ENCODE data around the gene ABHD3. TPM values are rescaled to one million over a fixed set of nuclear protein-coding genes. Genes with fewer than 3 reads are reported as not detected.

Gene ABHD3
- 10 to 100 TPM; 10.2 to 26.0 TPM for total RNA-seq
- polyA plus RNA-seq (ENCODE audit: insufficient read length in 2 of 2), result 10 to 100 TPM; 23.8 to 24.7 TPM
- long read RNA-seq, donor 1, transcript ABHD3-201 (9 exons, 2,064 nt), result major isoform, 6 of 7 reads
- long read RNA-seq, donor 1, partial matches to known transcripts, result 0 of 7 reads
- long read RNA-seq, donor 1, other reads (novel, unspliced or antisense), result 0 of 7 reads
- long read RNA-seq, donor 2, partial matches to known transcripts, result 0 of 4 reads
- long read RNA-seq, donor 2, other reads (novel, unspliced or antisense), result 0 of 4 reads
- long read RNA-seq, donor 3, partial matches to known transcripts, result 0 of 4 reads
- long read RNA-seq, donor 3, other reads (novel, unspliced or antisense), result 0 of 4 reads
- long read RNA-seq, donor 4, partial matches to known transcripts, result 0 of 4 reads
- long read RNA-seq, donor 4, other reads (novel, unspliced or antisense), result 0 of 4 reads

GRCh38 chr18:21704603-21705364 is at the start of gene ABHD3:
Gene ABHD3 (minus strand): TSS chr18:21704774. CDS start chr18:21704665, 109 bp downstream.
- peaks cover 11% of the 10 kb centered on the region for H3K4me1 ChIP-seq (ENCODE audit: control insufficient read depth, insufficient read depth, low read length)
- peak within 1 kb of the TSS; percentile 59 for H3K4me3 ChIP-seq (ENCODE audit: low read depth, low read length)
- peak within 1 kb of the TSS; percentile 64 for H3K27ac ChIP-seq (ENCODE audit: low read depth, low read length)
- no peaks in the 10 kb centered on the region for H3K27me3 ChIP-seq (ENCODE audit: control insufficient read depth, insufficient read depth, low read length)
- H3K9me3 ChIP-seq (ENCODE audit: control insufficient read depth, insufficient read depth, low read length), result no peaks in the 10 kb centered on the region
- WGBS (ENCODE audit: insufficient coverage), result 3% methylated on average over 56 of the region's 60 CpGs
- DNase-seq (ENCODE audit: low read depth in 4 of 6, low spot score in 6 of 6), result peak; percentile 69 to 96 (median 82)
- H3K36me3 ChIP-seq (ENCODE audit: control insufficient read depth, insufficient read depth, low read length), result peaks cover 3% of the 10 kb centered on the region

DNA sequence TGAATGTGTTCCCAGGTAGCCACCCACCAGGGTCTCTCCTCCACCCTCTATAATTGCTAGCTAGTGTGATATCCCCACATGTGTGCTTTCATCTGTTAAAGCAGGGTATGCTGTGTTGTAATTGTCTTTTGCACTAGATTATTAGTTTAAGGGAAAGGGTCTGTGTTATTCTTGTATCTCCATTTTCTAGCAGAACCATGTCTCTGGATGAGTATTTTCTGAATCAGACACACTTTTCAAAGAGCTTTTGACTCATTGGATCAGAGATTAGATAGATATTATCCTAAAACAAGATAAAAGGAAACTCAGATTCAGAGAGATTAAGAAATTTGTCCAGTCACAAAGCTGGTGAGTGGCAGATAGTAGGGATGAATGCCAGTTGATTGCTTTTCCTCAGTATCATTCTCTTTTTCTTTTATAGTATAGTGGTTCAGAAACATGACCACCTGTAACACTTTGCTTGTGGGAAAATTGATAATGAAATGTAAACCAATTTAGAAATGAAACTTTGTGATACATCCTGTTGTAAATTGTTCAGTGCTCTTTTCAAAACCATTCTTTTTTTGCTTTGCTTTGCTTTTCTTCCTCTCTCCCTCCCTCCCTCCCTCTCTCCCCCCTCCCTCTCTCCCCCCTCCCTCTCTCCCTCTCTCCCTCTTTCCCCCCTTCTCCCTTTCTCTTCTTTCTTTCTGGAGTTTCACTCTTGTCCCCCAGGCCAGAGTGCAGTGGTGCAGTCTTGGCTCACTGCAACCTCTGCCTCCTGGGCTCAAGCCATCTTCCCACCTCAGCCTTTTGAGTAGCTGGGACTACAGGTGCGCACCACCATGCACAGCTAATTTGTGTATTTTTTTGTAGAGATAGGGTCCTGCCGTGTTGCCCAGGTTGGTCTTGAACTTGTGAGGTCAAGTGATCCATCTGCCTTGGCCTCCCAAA is 43.5 kb upstream of the ABHD3 start:
- Histone ChIP-seq H3K27ac (ENCODE audit: low read depth, low read length) (no peak overlapping the region), H3K27me3 (ENCODE audit: control insufficient read depth, insufficient read depth, low read length) (no peaks in the 10 kb centered on the region), H3K4me1 (ENCODE audit: control insufficient read depth, insufficient read depth, low read length) (no peaks in the 10 kb centered on the region), H3K4me3 (ENCODE audit: low read depth, low read length) (no peak overlapping the region), H3K9me3 (ENCODE audit: control insufficient read depth, insufficient read depth, low read length) (no peaks in the 10 kb centered on the region), H3K36me3 (ENCODE audit: control insufficient read depth, insufficient read depth, low read length) (no peaks in the 10 kb centered on the region)
- WGBS (ENCODE audit: insufficient coverage), result no CpG with 5 or more reads among the region's 2 CpGs
- no peak for DNase-seq (ENCODE audit: low read depth in 4 of 6, low spot score in 6 of 6)

DNA sequence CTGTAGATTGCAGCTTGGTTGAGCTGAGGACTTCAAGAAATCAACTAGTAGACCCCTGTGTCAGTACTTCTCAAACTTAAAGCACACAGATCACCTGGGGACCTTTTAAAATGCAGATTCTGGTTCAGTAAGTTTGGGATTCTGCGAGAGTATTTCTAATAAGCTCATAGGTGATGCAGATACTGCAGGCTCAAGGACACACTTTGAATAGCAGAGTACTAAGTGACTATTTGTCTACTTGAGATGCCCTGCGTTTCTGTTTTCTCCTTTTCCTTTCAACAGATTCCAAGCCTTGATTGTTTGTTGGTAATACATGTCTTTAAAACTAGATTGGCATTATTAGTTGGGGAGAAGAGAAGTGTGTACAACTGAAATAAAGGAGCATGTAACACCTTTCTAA is 42.7 kb upstream of the ABHD3 start:
- Histone ChIP-seq H3K27ac (ENCODE audit: low read depth, low read length) (no peak overlapping the region), H3K4me1 (ENCODE audit: control insufficient read depth, insufficient read depth, low read length) (no peaks in the 10 kb centered on the region)
- no CpG with 5 or more reads among the region's 2 CpGs for WGBS (ENCODE audit: insufficient coverage)

GRCh38 chr18:21745231-21745630 is 40.7 kb upstream of the ABHD3 start:
- no peak overlapping the region for H3K27ac ChIP-seq (ENCODE audit: low read depth, low read length)
- H3K4me3 ChIP-seq (ENCODE audit: low read depth, low read length), result no peak overlapping the region
- H3K4me1 ChIP-seq (ENCODE audit: control insufficient read depth, insufficient read depth, low read length), result no peaks in the 10 kb centered on the region
- no peaks in the 10 kb centered on the region for H3K36me3 ChIP-seq (ENCODE audit: control insufficient read depth, insufficient read depth, low read length)
- no peaks in the 10 kb centered on the region for H3K27me3 ChIP-seq (ENCODE audit: control insufficient read depth, insufficient read depth, low read length)
- H3K9me3 ChIP-seq (ENCODE audit: control insufficient read depth, insufficient read depth, low read length), result no peaks in the 10 kb centered on the region
- DNase-seq (ENCODE audit: low read depth in 4 of 6, low spot score in 6 of 6), result no peak
- WGBS (ENCODE audit: insufficient coverage), result 87% methylated on average over 4 of the region's 5 CpGs

More for the DNA sequence above, 42.7 kb upstream of the ABHD3 start:
- no peaks in the 10 kb centered on the region for H3K36me3 ChIP-seq (ENCODE audit: control insufficient read depth, insufficient read depth, low read length)
- no peaks in the 10 kb centered on the region for H3K27me3 ChIP-seq (ENCODE audit: control insufficient read depth, insufficient read depth, low read length)
- no peak overlapping the region for H3K4me3 ChIP-seq (ENCODE audit: low read depth, low read length)
- no peaks in the 10 kb centered on the region for H3K9me3 ChIP-seq (ENCODE audit: control insufficient read depth, insufficient read depth, low read length)
- no peak for DNase-seq (ENCODE audit: low read depth in 4 of 6, low spot score in 6 of 6)

DNA sequence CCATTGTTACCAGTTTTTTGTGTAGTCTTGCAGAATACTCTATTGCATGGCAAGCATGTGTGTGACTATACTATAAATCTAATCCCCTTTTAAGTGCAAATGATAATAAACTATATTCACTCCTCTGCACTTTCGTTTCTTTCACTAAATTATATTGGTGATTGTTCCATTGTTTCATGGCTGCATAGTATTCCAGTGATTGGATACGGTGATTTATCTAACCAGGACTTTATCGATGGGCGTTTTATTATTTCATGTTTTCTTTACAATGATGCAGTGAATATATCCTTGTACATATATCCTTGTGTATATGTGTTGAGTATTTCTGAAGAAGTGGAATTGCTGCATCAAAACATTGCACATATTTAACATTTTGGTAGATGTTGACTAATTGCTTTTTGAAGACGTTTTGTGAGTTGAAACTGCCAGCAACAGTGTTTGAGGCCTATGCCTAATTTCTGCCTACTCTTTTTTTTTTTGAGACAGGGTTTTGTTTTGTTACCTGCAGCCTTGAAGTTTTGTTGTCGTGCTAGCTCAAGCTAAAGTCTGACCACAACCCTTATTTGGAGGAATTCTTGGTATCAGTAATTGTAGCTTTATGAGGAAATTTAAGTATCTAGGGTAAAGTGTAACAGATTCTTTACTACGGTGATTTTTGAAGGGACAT is 38.7 kb upstream of the ABHD3 start:
- Histone ChIP-seq H3K4me1 (ENCODE audit: control insufficient read depth, insufficient read depth, low read length) (peaks cover 4% of the 10 kb centered on the region), H3K4me3 (ENCODE audit: low read depth, low read length) (no peak overlapping the region), H3K27ac (ENCODE audit: low read depth, low read length) (no peak overlapping the region), H3K27me3 (ENCODE audit: control insufficient read depth, insufficient read depth, low read length) (no peaks in the 10 kb centered on the region), H3K9me3 (ENCODE audit: control insufficient read depth, insufficient read depth, low read length) (no peaks in the 10 kb centered on the region), H3K36me3 (ENCODE audit: control insufficient read depth, insufficient read depth, low read length) (no peaks in the 10 kb centered on the region)
- DNase-seq (ENCODE audit: low read depth in 4 of 6, low spot score in 6 of 6), result no peak
- 20% methylated on average over 1 of the region's 7 CpGs for WGBS (ENCODE audit: insufficient coverage)

DNA sequence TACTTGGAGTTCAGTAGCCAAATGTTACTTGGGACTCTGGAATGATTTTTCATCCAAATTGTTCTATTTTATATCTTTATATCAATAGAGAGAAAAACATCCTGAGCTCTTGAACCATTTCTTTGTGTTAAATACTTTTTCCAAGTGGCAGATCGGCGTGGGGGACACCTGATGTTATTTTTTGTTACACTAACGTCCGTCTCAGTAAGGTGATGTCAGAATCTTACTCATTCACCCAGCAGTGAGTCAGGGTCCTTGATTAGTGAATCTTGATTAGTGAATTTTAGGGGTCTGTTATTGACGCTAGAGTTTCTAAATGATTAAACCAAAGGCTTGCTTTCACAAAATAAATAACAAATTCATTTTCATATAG is 37.7 kb upstream of the ABHD3 start:
- Histone ChIP-seq H3K4me3 (ENCODE audit: low read depth, low read length) (peak overlapping the region; percentile 79), H3K27ac (ENCODE audit: low read depth, low read length) (no peak overlapping the region), H3K9me3 (ENCODE audit: control insufficient read depth, insufficient read depth, low read length) (no peaks in the 10 kb centered on the region), H3K36me3 (ENCODE audit: control insufficient read depth, insufficient read depth, low read length) (no peaks in the 10 kb centered on the region), H3K4me1 (ENCODE audit: control insufficient read depth, insufficient read depth, low read length) (peaks cover 4% of the 10 kb centered on the region), H3K27me3 (ENCODE audit: control insufficient read depth, insufficient read depth, low read length) (no peaks in the 10 kb centered on the region)
- DNase-seq (ENCODE audit: low read depth in 4 of 6, low spot score in 6 of 6), result no peak
- no CpG with 5 or more reads among the region's 5 CpGs for WGBS (ENCODE audit: insufficient coverage)

GRCh38 chr18:21741562-21742314 is 37.2 kb upstream of the ABHD3 start:
- H3K4me1 ChIP-seq (ENCODE audit: control insufficient read depth, insufficient read depth, low read length), result peaks cover 4% of the 10 kb centered on the region
- DNase-seq (ENCODE audit: low read depth in 4 of 6, low spot score in 6 of 6), result peak in 3 of 6 donors; percentile 17 to 70 (median 62)
- 0% methylated on average over 40 of the region's 49 CpGs for WGBS (ENCODE audit: insufficient coverage)

GRCh38 chr18:21741312-21741561 is 36.7 kb upstream of the ABHD3 start:
- H3K4me1 ChIP-seq (ENCODE audit: control insufficient read depth, insufficient read depth, low read length), result peaks cover 4% of the 10 kb centered on the region
- H3K36me3 ChIP-seq (ENCODE audit: control insufficient read depth, insufficient read depth, low read length), result no peaks in the 10 kb centered on the region
- no peaks in the 10 kb centered on the region for H3K27me3 ChIP-seq (ENCODE audit: control insufficient read depth, insufficient read depth, low read length)
- H3K9me3 ChIP-seq (ENCODE audit: control insufficient read depth, insufficient read depth, low read length), result no peaks in the 10 kb centered on the region
- peak overlapping the region; percentile 79 for H3K4me3 ChIP-seq (ENCODE audit: low read depth, low read length)
- DNase-seq (ENCODE audit: low read depth in 4 of 6, low spot score in 6 of 6), result no peak
- WGBS (ENCODE audit: insufficient coverage), result 0% methylated on average over 37 of the region's 41 CpGs
- peak overlapping the region; percentile 69 for H3K27ac ChIP-seq (ENCODE audit: low read depth, low read length)

More at GRCh38 chr18:21741562-21742314, 37.2 kb upstream of the ABHD3 start:
- Histone ChIP-seq H3K9me3 (ENCODE audit: control insufficient read depth, insufficient read depth, low read length) (no peaks in the 10 kb centered on the region), H3K27ac (ENCODE audit: low read depth, low read length) (peak overlapping the region; percentile 69), H3K27me3 (ENCODE audit: control insufficient read depth, insufficient read depth, low read length) (no peaks in the 10 kb centered on the region), H3K36me3 (ENCODE audit: control insufficient read depth, insufficient read depth, low read length) (no peaks in the 10 kb centered on the region), H3K4me3 (ENCODE audit: low read depth, low read length) (peak overlapping the region; percentile 79)
